ENCODE results near the gene HOMER1. TPM values are rescaled to one million over a fixed set of nuclear protein-coding genes. Genes with fewer than 3 reads are reported as not detected.
"Not testable (repeated sequence)": the region's sequence is repeated elsewhere in the genome, so short reads cannot be mapped to it uniquely, and the experiment has no call there.

Gene HOMER1
- total and polyA plus RNA-seq, 7 donors = 0.23 to 31.0 (median 8.3) TPM

GRCh38 chr5:79397080-79397479 lies 116.9 kb downstream of the HOMER1 start:
- Histone ChIP-seq H3K36me3 (no peaks in the 10 kb centered on the region), H3K27me3 (no peaks in the 10 kb centered on the region), H3K27ac (no peak overlapping the region), H3K9me3 (no peaks in the 10 kb centered on the region), H3K4me3 (no peak overlapping the region), H3K4me1 (no peaks in the 10 kb centered on the region)
- intact Hi-C loops (cut with DNase I) = no loop called here
- no peak for DNase-seq
- 93 to 98% methylated on average over 1 of the region's 1 CpG for WGBS, 2 donors
- TF ChIP-seq POLR2AphosphoS5 (IDR thresholded peaks at IDR 0.05) (no peak), CTCF (IDR thresholded peaks at IDR 0.05) (no peak), EP300 (IDR thresholded peaks at IDR 0.05) (no peak), POLR2A (IDR thresholded peaks at IDR 0.05) (no peak)

GRCh38 chr5:79396265-79396664 lies 117.7 kb downstream of the HOMER1 start:
- TF ChIP-seq POLR2AphosphoS5 (IDR thresholded peaks at IDR 0.05) (no peak), POLR2A (IDR thresholded peaks at IDR 0.05) (no peak), EP300 (IDR thresholded peaks at IDR 0.05) (no peak), CTCF (IDR thresholded peaks at IDR 0.05) (no peak)
- Histone ChIP-seq H3K27ac (no peak overlapping the region), H3K36me3 (no peaks in the 10 kb centered on the region), H3K27me3 (no peaks in the 10 kb centered on the region), H3K4me1 (no peaks in the 10 kb centered on the region), H3K9me3 (no peaks in the 10 kb centered on the region), H3K4me3 (no peak overlapping the region)
- intact Hi-C loops (cut with DNase I) = no loop called here
- DNase-seq = no peak

- no peak for DNase-seq
- H3K4me3 ChIP-seq = no peak overlapping the region
- H3K36me3 ChIP-seq = no peaks in the 10 kb centered on the region
- no peaks in the 10 kb centered on the region for H3K4me1 ChIP-seq
- intact Hi-C loops (cut with DNase I) = no loop called here
- H3K27me3 ChIP-seq = no peaks in the 10 kb centered on the region
- TF ChIP-seq EP300 (IDR thresholded peaks at IDR 0.05) = no peak
- H3K9me3 ChIP-seq = no peaks in the 10 kb centered on the region
- WGBS, 2 donors = 75 to 79% methylated on average over 3 of the region's 3 CpGs
- no peak overlapping the region for H3K27ac ChIP-seq
Measured at GRCh38 chr5:79395296-79395695, 118.6 kb downstream of the HOMER1 start.

- TF ChIP-seq CTCF (IDR thresholded peaks at IDR 0.05) = no peak
- intact Hi-C loops (cut with DNase I) = no loop called here
- WGBS, 2 donors = 83 to 90% methylated on average over 2 of the region's 2 CpGs
Measured at GRCh38 chr5:79392776-79393175, 121.2 kb downstream of the HOMER1 start.

GRCh38 chr5:79386679-79387078 lies 127.3 kb downstream of the HOMER1 start:
- H3K4me3 ChIP-seq = no peak overlapping the region
- H3K4me1 ChIP-seq = no peaks in the 10 kb centered on the region
- no peaks in the 10 kb centered on the region for H3K36me3 ChIP-seq
- no peak for DNase-seq
- peaks cover 0 to 11% (median 6%) of the 10 kb centered on the region in 4 donors for H3K9me3 ChIP-seq
- intact Hi-C loops (cut with DNase I) = no loop called here
- H3K27me3 ChIP-seq = no peaks in the 10 kb centered on the region
- TF ChIP-seq POLR2AphosphoS5 (IDR thresholded peaks at IDR 0.05) = no peak
- 88 to 96% methylated on average over 1 of the region's 1 CpG for WGBS, 2 donors
- no peak overlapping the region for H3K27ac ChIP-seq

More at GRCh38 chr5:79392776-79393175, 121.2 kb downstream of the HOMER1 start:
- no peaks in the 10 kb centered on the region for H3K9me3 ChIP-seq
- H3K4me1 ChIP-seq = no peaks in the 10 kb centered on the region
- H3K36me3 ChIP-seq = no peaks in the 10 kb centered on the region
- H3K4me3 ChIP-seq = no peak overlapping the region
- H3K27ac ChIP-seq = no peak overlapping the region
- H3K27me3 ChIP-seq = no peaks in the 10 kb centered on the region
- DNase-seq = no peak

GRCh38 chr5:79385126-79385525 lies 128.8 kb downstream of the HOMER1 start:
- DNase-seq; H3K27me3 ChIP-seq; H3K4me1 ChIP-seq; H3K27ac ChIP-seq; H3K36me3 ChIP-seq; intact Hi-C loops (cut with DNase I); H3K4me3 ChIP-seq: not testable (repeated sequence)
- H3K9me3 ChIP-seq = peaks cover 0 to 13% (median 8%) of the 10 kb centered on the region in 4 donors

Measured in sigmoid colon (tissue), 7 donors.